ENCODE results near the gene DGKI.

The DGKI gene

DNA sequence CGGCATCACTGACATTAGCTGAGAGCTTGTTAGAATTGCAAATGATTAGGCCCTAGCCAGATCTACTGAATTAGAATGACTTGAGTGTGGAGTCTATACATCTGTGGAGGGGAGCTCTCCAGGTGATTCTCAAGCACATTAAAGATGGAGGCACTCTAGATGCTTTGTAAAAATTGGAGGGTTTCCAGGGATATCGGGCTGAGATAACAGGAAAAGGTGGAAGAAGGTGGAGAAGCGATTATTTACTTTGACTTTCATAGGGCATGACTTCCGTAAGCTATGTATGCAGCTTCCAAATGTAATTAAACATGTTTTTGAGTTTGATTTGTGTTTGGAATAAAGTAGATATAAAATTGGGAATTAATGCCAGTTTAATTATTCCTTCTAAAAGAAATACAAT is 268.2 kb downstream of the DGKI start:
- Histone ChIP-seq H3K27ac (ENCODE audit: low read depth, low read length, poor library complexity, severe bottlenecking) (no peak overlapping the region), H3K4me3 (ENCODE audit: low read depth, low read length, poor library complexity, severe bottlenecking) (no peak overlapping the region), H2AFZ (ENCODE audit: low read length) (no peak overlapping the region), H3F3A (ENCODE audit: insufficient read depth, low read length) (no peaks in the 10 kb centered on the region), H3K9me3 (ENCODE audit: low read length) (no peaks in the 10 kb centered on the region), H3K9ac (ENCODE audit: low read length) (no peak overlapping the region), H3K79me2 (ENCODE audit: insufficient read depth, low read length) (no peaks in the 10 kb centered on the region), H3K4me2 (ENCODE audit: low read length) (no peak overlapping the region), H4K20me1 (ENCODE audit: insufficient read depth, low read length) (no peaks in the 10 kb centered on the region), H3K36me3 (ENCODE audit: insufficient read depth, low read length) (no peaks in the 10 kb centered on the region), H3K9me2 (ENCODE audit: low read depth, low read length) (no peaks in the 10 kb centered on the region), H3K4me1 (ENCODE audit: insufficient read depth, low read length, severe bottlenecking) (no peaks in the 10 kb centered on the region), H3K27me3 (ENCODE audit: insufficient read depth, low read length) (no peaks in the 10 kb centered on the region)
- TF ChIP-seq CTCF (IDR thresholded peaks at IDR 0.05; ENCODE audit: low read length) (no peak), EZH2 (IDR thresholded peaks at IDR 0.05; ENCODE audit: borderline replicate concordance, low read length) (no peak)

GRCh38 chr7:137577184-137577583 is 269.6 kb downstream of the DGKI start:
- Histone ChIP-seq H3K9me2 (ENCODE audit: low read depth, low read length) (no peaks in the 10 kb centered on the region), H2AFZ (ENCODE audit: low read length) (no peak overlapping the region), H3K27ac (ENCODE audit: low read depth, low read length, poor library complexity, severe bottlenecking) (no peak overlapping the region), H3F3A (ENCODE audit: insufficient read depth, low read length) (no peaks in the 10 kb centered on the region), H4K20me1 (ENCODE audit: insufficient read depth, low read length) (no peaks in the 10 kb centered on the region), H3K4me1 (ENCODE audit: insufficient read depth, low read length, severe bottlenecking) (no peaks in the 10 kb centered on the region), H3K79me2 (ENCODE audit: insufficient read depth, low read length) (no peaks in the 10 kb centered on the region), H3K36me3 (ENCODE audit: insufficient read depth, low read length) (no peaks in the 10 kb centered on the region), H3K9ac (ENCODE audit: low read length) (no peak overlapping the region), H3K9me3 (ENCODE audit: low read length) (no peaks in the 10 kb centered on the region), H3K4me3 (ENCODE audit: low read depth, low read length, poor library complexity, severe bottlenecking) (no peak overlapping the region), H3K27me3 (ENCODE audit: insufficient read depth, low read length) (no peaks in the 10 kb centered on the region), H3K4me2 (ENCODE audit: low read length) (no peak overlapping the region)
- TF ChIP-seq EZH2 (IDR thresholded peaks at IDR 0.05; ENCODE audit: borderline replicate concordance, low read length) (no peak), CTCF (IDR thresholded peaks at IDR 0.05; ENCODE audit: low read length) (no peak)

GRCh38 chr7:137576481-137576880 is 270.3 kb downstream of the DGKI start:
- H3F3A ChIP-seq (ENCODE audit: insufficient read depth, low read length), result no peaks in the 10 kb centered on the region
- no peak overlapping the region for H3K9ac ChIP-seq (ENCODE audit: low read length)
- TF ChIP-seq EZH2 (IDR thresholded peaks at IDR 0.05; ENCODE audit: borderline replicate concordance, low read length), result no peak
- TF ChIP-seq CTCF (IDR thresholded peaks at IDR 0.05; ENCODE audit: low read length), result no peak
- H2AFZ ChIP-seq (ENCODE audit: low read length), result no peak overlapping the region
- no peaks in the 10 kb centered on the region for H3K79me2 ChIP-seq (ENCODE audit: insufficient read depth, low read length)
- no peak overlapping the region for H3K4me3 ChIP-seq (ENCODE audit: low read depth, low read length, poor library complexity, severe bottlenecking)
- H3K27me3 ChIP-seq (ENCODE audit: insufficient read depth, low read length), result no peaks in the 10 kb centered on the region
- H3K9me2 ChIP-seq (ENCODE audit: low read depth, low read length), result no peaks in the 10 kb centered on the region
- no peak overlapping the region for H3K4me2 ChIP-seq (ENCODE audit: low read length)
- no peaks in the 10 kb centered on the region for H4K20me1 ChIP-seq (ENCODE audit: insufficient read depth, low read length)
- H3K36me3 ChIP-seq (ENCODE audit: insufficient read depth, low read length), result no peaks in the 10 kb centered on the region
- H3K4me1 ChIP-seq (ENCODE audit: insufficient read depth, low read length, severe bottlenecking), result no peaks in the 10 kb centered on the region
- H3K9me3 ChIP-seq (ENCODE audit: low read length), result no peaks in the 10 kb centered on the region
- no peak overlapping the region for H3K27ac ChIP-seq (ENCODE audit: low read depth, low read length, poor library complexity, severe bottlenecking)
